HCT116 (cell line): Measurements from ENCODE around the gene ANKRD63. TPM values are rescaled to one million over a fixed set of nuclear protein-coding genes. Genes with fewer than 3 reads are reported as not detected.
A peak's percentile ranks its signal among the peaks of the same experiment; 100 is the strongest.

Source experiments
- ATAC-seq: fragments of 200-7000 bp; cut with Tn5 transposase; 2 replicates; pipeline ENCODE4 v1.9.1; 2020; ENCODE audit warnings: mild to moderate bottlenecking, moderate library complexity
- BruUV-seq: library from RNA; stranded (reverse); fragments of 400-500 nt; replicated peaks from 2 replicates; lab custom pipeline; 2021; lab: Mats Ljungman, UMichigan
- CTCF ChIA-PET: fragments of 300-600 bp; sonication (Branson Sonifier 250); formaldehyde crosslinking; loops from one replicate; lab custom pipeline; 2021; ENCODE audit warnings: antibody characterized with exemption; lab: Charles Lee
- POLR2A ChIA-PET: fragments of 300-600, 350-600 bp; sonication (Branson Sonifier 250); formaldehyde crosslinking; loops from one replicate; lab custom pipeline; 2021; ENCODE audit warnings: antibody characterized with exemption; lab: Charles Lee
- RAD21 ChIA-PET, 2 experiments: fragments of 300-600 bp; sonication (Branson Sonifier 250); formaldehyde crosslinking; loops; one replicate each; lab custom pipeline; 2023; ENCODE audit warnings: low total read pairs in 2 of 2; ENCODE audit not compliant: uncharacterized antibody in 2 of 2, unreplicated experiment in 2 of 2, low non-redundant PET in 1 of 2; lab: Charles Lee
- DNase-seq: peaks from one replicate; pipeline ENCODE4 v3.0.0-alpha.2; 2010; ENCODE audit warnings: low read depth, low spot score
- H2AFZ ChIP-seq: fragments of 200-600 bp; shearing (Covaris generic), sonication (generic); 2 replicates; pipeline ENCODE4 v1.6.1; 2017; ENCODE audit warnings: low read depth, mixed run types, mixed read lengths, antibody characterized with exemption, low read length; ENCODE audit not compliant: poor library complexity, severe bottlenecking
- H3K27ac ChIP-seq: 2 replicates; pipeline ENCODE4 v1.5.1; 2012; ENCODE audit warnings: low read depth, low read length
- H3K27me3 ChIP-seq: fragments of 200-600 bp; sonication (generic); 2 replicates; pipeline ENCODE4 v1.6.1; 2016; ENCODE audit warnings: mixed run types, low read length, mixed read lengths; ENCODE audit not compliant: insufficient read depth
- H3K36me3 ChIP-seq, 2 experiments: fragments of 200-500 bp in 1 of 2; fragments of 200-600 bp in 1 of 2; sonication (Bioruptor generic) in 1 of 2; sonication (generic) in 1 of 2; 2 replicates each; pipeline versions ENCODE4 v1.5.1 to v1.6.1; 2014 to 2016; ENCODE audit warnings: low read length in 2 of 2, inconsistent platforms in 1 of 2, mixed read lengths in 1 of 2, mixed run types in 1 of 2; ENCODE audit not compliant: insufficient read depth in 2 of 2, control insufficient read depth in 1 of 2
- H3K4me1 ChIP-seq, 2 experiments: fragments of 200-600 bp in 1 of 2; sonication (generic) in 1 of 2; 2 replicates each; pipeline versions ENCODE4 v1.5.1 to v1.6.1; 2012 to 2017; ENCODE audit warnings: low read length in 2 of 2, inconsistent platforms in 1 of 2, mild to moderate bottlenecking in 1 of 2, mixed read lengths in 1 of 2, mixed run types in 1 of 2, moderate library complexity in 1 of 2; ENCODE audit not compliant: insufficient read depth in 2 of 2, control insufficient read depth in 1 of 2
- H3K4me2 ChIP-seq: fragments of 200-600 bp; sonication (generic); 2 replicates; pipeline ENCODE4 v1.6.1; 2017; ENCODE audit warnings: mixed run types, low read length, mixed read lengths
- H3K4me3 ChIP-seq, 2 experiments: fragments of 200-600 bp in 1 of 2; sonication (generic) in 1 of 2; replicated peaks in 1 of 2; 2 replicates each; pipeline ENCODE4 v1.5.1; 2011 to 2016; ENCODE audit warnings: low read length in 2 of 2, control low read depth in 1 of 2, low read depth in 1 of 2, mild to moderate bottlenecking in 1 of 2, mixed read lengths in 1 of 2, mixed run types in 1 of 2
- H3K79me2 ChIP-seq: fragments of 200-600 bp; sonication (generic); 2 replicates; pipeline ENCODE4 v1.6.1; 2017; ENCODE audit warnings: mild to moderate bottlenecking, mixed run types, low read length, moderate library complexity, mixed read lengths; ENCODE audit not compliant: insufficient read depth
- H3K9ac ChIP-seq: fragments of 200-600 bp; sonication (generic); 2 replicates; pipeline ENCODE4 v1.6.1; 2016; ENCODE audit warnings: low read length, mixed read lengths
- H3K9me2 ChIP-seq: fragments of 200-600 bp; sonication (generic), shearing (Covaris generic); 2 replicates; pipeline ENCODE4 v1.6.1; 2017; ENCODE audit warnings: mixed run types, mild to moderate bottlenecking, moderate library complexity; ENCODE audit not compliant: insufficient read depth
- H3K9me3 ChIP-seq, 2 experiments: fragments of 200-500 bp in 1 of 2; fragments of 200-600 bp in 1 of 2; sonication (Bioruptor generic) in 1 of 2; sonication (generic) in 1 of 2; 2 replicates each; pipeline ENCODE4 v1.6.1; 2014 to 2017; ENCODE audit warnings: low read length in 2 of 2, mixed read lengths in 2 of 2, inconsistent platforms in 1 of 2, low read depth in 1 of 2, mild to moderate bottlenecking in 1 of 2, mixed run types in 1 of 2, moderate library complexity in 1 of 2; ENCODE audit not compliant: control insufficient read depth in 1 of 2, insufficient read depth in 1 of 2
- H4K20me1 ChIP-seq: fragments of 200-600 bp; sonication (generic), shearing (Covaris generic); 2 replicates; pipeline ENCODE4 v1.6.1; 2017; ENCODE audit warnings: mixed run types, mild to moderate bottlenecking, moderate library complexity; ENCODE audit not compliant: insufficient read depth
- ATF3 ChIP-seq: IDR thresholded peaks from 2 replicates; pipeline ENCODE4 v1.6.1; 2012
- CBX3 ChIP-seq: IDR thresholded peaks from 2 replicates; pipeline ENCODE4 v1.6.1; 2012; ENCODE audit warnings: low read depth
- CEBPB ChIP-seq: IDR thresholded peaks from 2 replicates; pipeline ENCODE4 v1.6.1; 2012; ENCODE audit warnings: low read depth
- CTCF ChIP-seq, 3 experiments: fragments of 200-600 bp in 1 of 3; sonication (generic) in 1 of 3; IDR thresholded peaks in 2 of 3; conservative IDR thresholded peaks in 1 of 3; 2 replicates each; pipeline ENCODE4 v1.5.1; 2012 to 2017; ENCODE audit warnings: low read depth in 2 of 3, low read length in 2 of 3, antibody characterized with exemption in 1 of 3, borderline replicate concordance in 1 of 3, control low read depth in 1 of 3, mild to moderate bottlenecking in 1 of 3, mixed read lengths in 1 of 3, mixed run types in 1 of 3, moderate library complexity in 1 of 3; ENCODE audit not compliant: insufficient read depth in 1 of 3
- FOSL1 ChIP-seq: IDR thresholded peaks from 2 replicates; pipeline ENCODE4 v1.6.1; 2012; ENCODE audit warnings: low read depth
- MAX ChIP-seq: IDR thresholded peaks from 2 replicates; pipeline ENCODE4 v1.6.1; 2012
- POLR2A ChIP-seq: IDR thresholded peaks from 2 replicates; pipeline ENCODE4 v1.7.0; 2011; ENCODE audit warnings: borderline replicate concordance; ENCODE audit not compliant: insufficient read depth, insufficient read length; ENCODE audit errors: extremely low read depth
- POLR2AphosphoS5 ChIP-seq: IDR thresholded peaks from 2 replicates; pipeline ENCODE4 v1.6.1; 2011; ENCODE audit warnings: mild to moderate bottlenecking, low read depth, low read length, moderate library complexity
- SIN3A ChIP-seq: IDR thresholded peaks from 2 replicates; pipeline ENCODE4 v1.6.1; 2012; ENCODE audit warnings: low read depth
- SRF ChIP-seq: IDR thresholded peaks from 2 replicates; pipeline ENCODE4 v1.6.1; 2012; ENCODE audit warnings: low read depth
- YY1 ChIP-seq: IDR thresholded peaks from 2 replicates; pipeline ENCODE4 v1.6.1; 2011; ENCODE audit warnings: low read length, low read depth, moderate library complexity, mild to moderate bottlenecking; ENCODE audit not compliant: insufficient replicate concordance; ENCODE audit errors: extremely low read depth
- intact Hi-C: fragments of 100-400 bp; cut with micrococcal nuclease; formaldehyde crosslinking; loops from 2 replicates; pipeline ENCODE4 v1.10.0; 2022
- total RNA-seq: library from RNA; stranded (reverse); gene quantifications from one replicate; pipeline ENCODE4 v1.2.1, GENCODE V29; 2021; ENCODE audit not compliant: unreplicated experiment

The ANKRD63 gene
- total RNA-seq, 1 experiment from 2014 or later = 0.89 TPM

- Histone ChIP-seq H3K9ac (peak overlapping the region; percentile 54), H3K9me2 (no peaks in the 10 kb centered on the region), H2AFZ (no peak overlapping the region), H3K4me3 (peak overlapping the region; percentile 21 to 53), H4K20me1 (no peaks in the 10 kb centered on the region), H3K9me3 (no peaks in the 10 kb centered on the region), H3K27me3 (no peaks in the 10 kb centered on the region), H3K4me2 (peak overlapping the region; percentile 77), H3K79me2 (no peaks in the 10 kb centered on the region), H3K4me1 (peaks cover 10 to 40% of the 10 kb centered on the region in 2 experiments), H3K27ac (no peak overlapping the region; the same call in 1 of the 2 replicates), H3K36me3 (no peaks in the 10 kb centered on the region)
- DNase-seq (no peak), ATAC-seq (peak; percentile 19; the same call in 1 of the 2 replicates)
- CTCF ChIA-PET = interaction anchor here (1.2 to 2.9 kb wide), 5 partner anchors 22 to 70 kb away, joined by 3 to 18 read pairs (median 7); partner anchors contain the start of gene ANKRD63
- intact Hi-C loops = no loop called here
- RAD21 ChIA-PET = no interaction called here
- POLR2A ChIA-PET = interaction anchor here (0.8 to 1.2 kb wide), 6 partner anchors 7 to 19 kb away, joined by 3 to 4 read pairs (median 3); no protein-coding TSS in a partner anchor
- TF ChIP-seq CTCF (IDR thresholded peaks at IDR 0.05 in 2 of 3, conservative IDR thresholded peaks at IDR 0.05 in 1 of 3; ENCODE audit: borderline replicate concordance in 1 of 3, insufficient read depth in 1 of 3, low read depth in 2 of 3, low read length in 2 of 3) (no peak), POLR2A (no peak), SRF (no peak)
- BruUV-seq = no TSS peak
These were observed 43.5 kb downstream of the ANKRD63 start for GRCh38 chr15:40239404-40239692.

GRCh38 chr15:40238532-40239403 is 44.1 kb downstream of the ANKRD63 start, which contains the start of gene PAK6:
Gene PAK6, plus strand, starts transcription at chr15:40239063. Its CDS starts 25,723 bp downstream, at chr15:40264786.
- POLR2A ChIA-PET = interaction anchor here (0.8 to 1.2 kb wide), 7 partner anchors 8 to 19 kb away, joined by 3 to 4 read pairs (median 3); no protein-coding TSS in a partner anchor
- Histone ChIP-seq H2AFZ (peak within 1 kb of the TSS; percentile 62), H3K27ac (peak within 1 kb of the TSS; percentile 12; the same call in 1 of the 2 replicates)

More at GRCh38 chr15:40238532-40239403, 44.1 kb downstream of the ANKRD63 start, which contains the start of gene PAK6:
- H3K4me3 ChIP-seq = peak within 1 kb of the TSS; percentile 21 to 53
- H3K4me1 ChIP-seq = peaks cover 10 to 46% of the 10 kb centered on the region in 2 experiments
- no peaks in the 10 kb centered on the region for H3K79me2 ChIP-seq
- peak; percentile 94 for ATAC-seq
- peak; percentile 16 for TF ChIP-seq YY1
- TF ChIP-seq FOSL1 = peak; percentile 68
- TF ChIP-seq POLR2AphosphoS5 = no peak
- peak; percentile 52 for TF ChIP-seq MAX
- no peak for TF ChIP-seq SIN3A
- TF ChIP-seq CBX3 = 0 out of 2 replicates have a peak, but pooled peaks have one; percentile 28
- no peak for TF ChIP-seq ATF3
- no peak for TF ChIP-seq CEBPB
- CTCF ChIA-PET = interaction anchor here (1.2 to 2.9 kb wide), 5 partner anchors 21 to 71 kb away, joined by 3 to 18 read pairs (median 7); partner anchors contain the start of gene ANKRD63
- peak within 1 kb of the TSS; percentile 77 for H3K4me2 ChIP-seq
- no TSS peak for BruUV-seq
- no peaks in the 10 kb centered on the region for H4K20me1 ChIP-seq
- no peaks in the 10 kb centered on the region for H3K9me3 ChIP-seq
- peak; percentile 51 for DNase-seq
- intact Hi-C loops = no loop called here
- no peaks in the 10 kb centered on the region for H3K27me3 ChIP-seq
- H3K36me3 ChIP-seq = no peaks in the 10 kb centered on the region
- RAD21 ChIA-PET = no interaction called here
- H3K9ac ChIP-seq = peak within 1 kb of the TSS; percentile 54
- H3K9me2 ChIP-seq = no peaks in the 10 kb centered on the region
